ENCODE data around the gene IL24.
"Not testable (repeated sequence)": the region's sequence is repeated elsewhere in the genome, so short reads cannot be mapped to it uniquely, and the experiment has no call there.

IL24 gene

DNA sequence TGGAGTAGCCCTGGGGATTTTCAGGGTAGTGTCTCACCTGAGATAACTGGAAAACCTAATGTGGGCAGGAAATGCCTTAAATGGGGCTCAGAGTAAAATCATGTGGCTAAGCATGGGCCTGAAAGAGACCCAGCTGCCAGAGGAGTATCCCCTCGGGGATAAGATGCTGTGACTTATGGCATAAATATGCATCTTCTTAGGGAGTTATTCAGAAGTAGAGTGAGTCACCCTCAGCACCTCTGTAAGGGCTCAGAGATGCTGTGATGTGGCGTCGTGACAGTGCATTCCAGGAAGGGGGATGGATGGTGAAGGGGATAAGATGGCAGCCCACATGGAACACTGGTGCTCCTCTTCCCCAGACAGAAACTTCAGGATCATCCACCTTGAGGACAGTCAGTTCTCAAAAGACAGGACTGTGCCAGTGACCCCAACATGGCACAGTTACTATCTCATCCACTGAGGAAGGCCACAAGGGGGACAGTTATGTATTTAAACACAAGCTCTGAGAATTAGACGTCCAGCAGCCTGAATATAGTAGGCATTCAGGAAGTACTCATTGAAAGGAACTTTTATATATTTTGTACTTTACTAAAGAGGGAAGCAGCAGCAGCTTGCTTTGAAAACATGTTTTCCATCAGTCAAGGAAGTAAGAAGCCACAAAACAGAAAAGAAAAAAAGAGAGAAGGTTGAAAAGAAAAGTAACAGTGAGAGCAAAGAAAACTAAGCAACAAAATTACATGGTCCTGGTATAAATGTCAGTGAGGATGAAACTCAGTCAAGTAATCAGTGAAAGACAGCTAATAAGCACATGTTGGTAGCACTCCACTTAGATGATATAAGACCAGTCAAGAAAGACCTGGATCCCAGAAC is 8.3 kb downstream of the IL24 start:
- no peak for DNase-seq

- no peak for DNase-seq
These were observed 10.2 kb downstream of the IL24 start for GRCh38 chr1:206907304-206907991.

GRCh38 chr1:206908038-206908437 is 10.8 kb downstream of the IL24 start:
- no peak for DNase-seq

GRCh38 chr1:206909161-206909882 is 12.1 kb downstream of the IL24 start:
- peak; percentile 61 for DNase-seq

GRCh38 chr1:206909883-206910318 is 12.7 kb downstream of the IL24 start:
- no peak for DNase-seq

DNA sequence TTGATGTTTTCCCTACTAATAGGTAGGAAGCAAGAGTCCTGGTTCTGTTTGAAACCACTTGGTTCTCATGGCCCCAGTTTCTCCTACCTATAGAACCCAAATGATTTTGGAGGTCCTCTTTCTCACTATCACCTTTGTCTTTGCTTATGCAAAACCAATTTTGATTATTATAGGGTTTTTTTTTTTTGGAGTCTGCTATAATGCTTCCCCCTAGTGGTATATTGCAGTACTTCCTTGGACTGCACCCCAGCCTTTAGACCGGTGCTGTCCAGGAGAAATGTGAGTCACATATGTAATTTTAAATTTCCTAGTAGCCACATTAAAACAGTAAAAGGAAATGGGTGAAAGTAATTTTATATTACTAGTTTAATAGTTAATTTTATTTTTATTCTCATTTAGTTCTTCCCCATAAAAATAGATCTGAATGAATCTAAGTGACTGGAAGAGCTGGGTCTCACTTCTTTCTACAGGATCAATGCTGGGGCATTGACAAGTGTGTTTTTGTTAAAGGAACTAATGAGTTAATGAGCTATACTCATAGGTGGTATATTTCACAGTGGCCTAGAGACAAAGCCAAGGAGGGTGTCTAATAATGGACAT is 13.9 kb downstream of the IL24 start:
- DNase-seq = peak; percentile 38

GRCh38 chr1:206912445-206913095 is 15.3 kb downstream of the IL24 start:
- peak; percentile 83 for DNase-seq

- no peak for DNase-seq
These were observed 16.7 kb downstream of the IL24 start for GRCh38 chr1:206913766-206914537.

DNA sequence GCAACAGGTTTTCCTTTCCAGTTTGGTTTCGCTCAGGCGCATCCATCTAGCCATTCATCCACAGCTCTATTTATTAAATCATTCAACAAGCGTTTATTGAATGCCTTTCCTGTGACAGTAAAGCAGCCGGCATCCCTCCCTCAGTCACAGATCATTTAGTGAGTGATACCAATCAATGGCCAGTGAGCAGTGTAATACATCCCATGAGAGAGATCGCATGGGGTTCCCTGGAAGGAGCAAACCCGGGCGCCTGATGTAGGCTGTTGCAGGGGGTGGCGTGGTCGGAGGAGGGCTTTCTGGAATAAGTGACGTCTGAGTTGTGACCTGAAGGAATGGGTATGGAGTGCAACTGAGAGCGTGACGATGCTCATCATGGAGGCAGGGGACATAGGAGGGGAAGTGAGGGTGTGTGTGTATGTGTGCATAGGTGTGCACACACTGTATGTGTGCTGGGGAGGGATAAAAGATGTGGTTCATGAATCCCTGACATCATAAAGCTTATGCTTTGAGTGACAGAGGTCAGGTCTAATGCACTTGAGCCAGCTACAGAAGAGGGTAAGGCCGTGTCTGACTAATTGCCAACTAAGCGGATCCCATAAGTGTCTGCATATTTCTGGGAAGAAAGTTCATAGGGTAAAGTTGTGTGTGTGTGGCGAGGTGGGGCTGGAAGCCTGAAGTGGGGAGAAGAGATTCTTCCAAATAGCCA is 17.9 kb downstream of the IL24 start:
- no peak for DNase-seq

GRCh38 chr1:206916000-206916709 is 18.9 kb downstream of the IL24 start:
- no peak for DNase-seq

DNA sequence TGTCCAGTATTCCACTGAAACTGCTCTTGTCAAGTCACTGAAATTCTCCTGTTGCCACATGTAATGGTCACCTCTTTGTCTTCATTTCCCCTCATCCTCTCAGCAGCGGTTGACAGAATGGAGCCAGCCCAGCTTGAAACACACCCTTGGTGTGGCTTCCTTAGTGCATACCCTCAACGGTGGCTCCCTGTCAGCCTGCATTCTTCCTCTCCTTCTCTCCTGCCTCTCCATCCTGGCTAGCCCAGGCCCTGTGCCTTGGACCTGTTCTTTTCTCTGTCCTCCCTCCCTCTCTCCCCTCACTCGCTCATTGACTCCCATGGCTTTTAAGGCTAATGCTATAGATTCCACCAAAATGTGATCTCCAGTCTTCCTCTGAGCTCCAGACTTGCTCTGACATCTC is 20.8 kb downstream of the IL24 start:
- no peak for DNase-seq

DNA sequence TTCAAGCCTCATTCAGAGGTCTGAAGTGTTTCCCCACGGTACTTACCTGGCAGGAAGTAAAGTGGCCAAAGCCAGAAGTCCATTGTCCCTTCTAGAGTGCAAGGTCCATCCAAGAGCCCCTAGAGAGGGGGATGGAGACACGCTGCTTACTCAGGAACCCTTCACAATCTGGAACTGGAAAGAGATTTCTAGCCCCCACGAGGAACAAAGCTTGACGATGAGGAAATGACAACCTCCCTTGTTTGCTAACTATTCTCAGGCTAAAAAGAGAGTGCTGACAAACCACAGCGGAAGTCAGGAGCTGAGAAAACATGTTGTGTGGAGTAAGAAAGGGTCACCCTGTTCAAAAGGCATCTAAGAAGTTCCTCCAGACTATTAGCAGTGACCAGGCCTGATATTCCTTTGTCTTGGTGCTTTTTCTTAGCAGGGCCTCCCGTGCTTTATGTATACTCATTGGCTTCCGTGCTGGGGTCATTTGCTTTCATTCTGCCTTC is 24.6 kb downstream of the IL24 start, which contains the start of gene FCMR:
TSS of gene FCMR (minus strand) at position 170 of the 494 bp plus-strand sequence. CDS start at position 83, 87 bp downstream.
- peak; percentile 46 for DNase-seq

- no peak for DNase-seq
These were observed 25.3 kb downstream of the IL24 start for GRCh38 chr1:206922524-206922923.

DNA sequence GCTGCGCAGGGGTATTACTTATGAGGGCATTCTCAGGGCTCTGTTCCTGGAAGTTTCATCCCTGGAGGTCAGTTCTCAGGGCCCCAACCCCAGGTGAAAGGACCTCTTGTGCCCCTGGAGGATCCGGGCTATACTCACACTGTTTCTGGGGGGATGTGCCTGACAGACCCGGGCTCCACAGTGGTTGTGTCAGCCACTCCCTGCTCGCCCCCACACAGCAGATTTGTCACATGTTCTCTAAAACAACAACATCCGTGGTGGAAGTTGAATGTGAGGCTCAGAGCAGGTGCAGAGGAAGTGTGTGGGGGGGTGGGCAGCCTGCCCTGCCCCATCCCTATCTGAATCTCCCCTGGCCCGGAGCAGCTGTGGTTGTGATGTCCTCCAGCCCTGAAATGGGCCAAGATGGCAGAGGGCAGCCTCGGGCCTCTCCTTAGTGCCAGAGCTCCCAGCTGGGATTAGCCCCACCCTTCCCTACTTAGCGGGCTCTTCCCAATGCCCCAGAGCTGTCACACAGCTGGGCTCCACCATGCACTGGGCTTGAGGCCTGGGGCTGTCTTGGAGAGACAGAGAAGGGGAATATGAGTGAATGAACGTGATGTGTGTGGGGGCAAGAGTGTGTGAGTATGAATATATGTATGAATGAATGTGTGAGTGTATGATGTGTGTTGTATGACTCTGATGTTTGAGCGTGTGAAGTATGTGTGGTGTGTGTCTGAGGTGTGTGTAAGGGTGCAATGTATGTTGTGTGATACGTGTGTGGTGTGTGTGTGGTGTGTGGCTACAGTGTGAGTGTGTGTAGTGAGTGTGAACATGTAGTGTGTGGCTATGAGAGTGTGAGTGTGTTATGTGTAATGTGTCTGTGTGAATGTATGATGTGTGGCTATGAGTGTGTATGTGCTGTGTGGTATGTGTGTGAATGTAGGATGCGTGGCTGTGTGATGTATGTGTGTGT is 26.0 kb downstream of the IL24 start:
- DNase-seq = peak; percentile 59

- DNase-seq = not testable (repeated sequence)
These were observed 26.8 kb downstream of the IL24 start for GRCh38 chr1:206923961-206924557.

DNA sequence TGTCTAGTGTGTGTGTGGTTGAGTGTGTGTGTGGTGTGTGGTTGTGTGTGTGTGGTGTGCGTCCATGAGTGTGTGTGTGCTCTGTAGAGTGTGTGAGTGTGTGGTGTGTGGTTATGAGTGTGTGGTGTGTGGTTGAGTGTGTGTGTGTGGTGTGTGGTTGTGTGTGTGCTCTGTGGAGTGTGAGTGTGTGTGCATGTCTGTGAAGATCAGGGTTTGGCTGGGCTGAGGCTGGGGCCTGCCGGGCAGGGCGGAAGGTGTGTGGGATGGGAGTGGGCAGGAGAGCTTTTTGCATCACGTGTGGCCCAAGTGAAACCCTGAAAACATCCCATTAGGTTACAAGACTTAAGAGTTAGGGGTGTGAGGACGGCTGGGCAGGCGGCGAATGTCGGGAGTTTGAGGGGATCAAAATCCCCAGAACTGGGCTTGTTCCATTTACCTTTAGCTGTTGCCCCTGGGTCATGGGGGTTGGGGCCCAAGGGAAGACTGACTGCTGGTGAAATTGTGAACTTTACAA is 27.4 kb downstream of the IL24 start:
- DNase-seq = no peak

GRCh38 chr1:206925106-206925736 is 28.0 kb downstream of the IL24 start:
- peak; percentile 47 for DNase-seq

GRCh38 chr1:206926286-206926685 is 29.0 kb downstream of the IL24 start:
- no peak for DNase-seq

All from femur (tissue), 1 donor.